22Rv1 (cell line): Measurements from ENCODE around the gene GPRIN2.

Experiments
- H3K27ac ChIP-seq: fragments of 450-650 bp; 2 replicates; pipeline ENCODE4 v1.5.1; 2017
- ZFX ChIP-seq: fragments of 450-650 bp; IDR thresholded peaks from 2 replicates; pipeline ENCODE4 v1.6.1; 2017; ENCODE audit warnings: antibody characterized with exemption, borderline replicate concordance
- TF ChIP-seq, protein P1 (sequence below): fragments of 450-650 bp; IDR thresholded peaks from 2 replicates; pipeline ENCODE4 v1.5.1; 2017; ENCODE audit warnings: mild to moderate bottlenecking

GPRIN2 gene

DNA sequence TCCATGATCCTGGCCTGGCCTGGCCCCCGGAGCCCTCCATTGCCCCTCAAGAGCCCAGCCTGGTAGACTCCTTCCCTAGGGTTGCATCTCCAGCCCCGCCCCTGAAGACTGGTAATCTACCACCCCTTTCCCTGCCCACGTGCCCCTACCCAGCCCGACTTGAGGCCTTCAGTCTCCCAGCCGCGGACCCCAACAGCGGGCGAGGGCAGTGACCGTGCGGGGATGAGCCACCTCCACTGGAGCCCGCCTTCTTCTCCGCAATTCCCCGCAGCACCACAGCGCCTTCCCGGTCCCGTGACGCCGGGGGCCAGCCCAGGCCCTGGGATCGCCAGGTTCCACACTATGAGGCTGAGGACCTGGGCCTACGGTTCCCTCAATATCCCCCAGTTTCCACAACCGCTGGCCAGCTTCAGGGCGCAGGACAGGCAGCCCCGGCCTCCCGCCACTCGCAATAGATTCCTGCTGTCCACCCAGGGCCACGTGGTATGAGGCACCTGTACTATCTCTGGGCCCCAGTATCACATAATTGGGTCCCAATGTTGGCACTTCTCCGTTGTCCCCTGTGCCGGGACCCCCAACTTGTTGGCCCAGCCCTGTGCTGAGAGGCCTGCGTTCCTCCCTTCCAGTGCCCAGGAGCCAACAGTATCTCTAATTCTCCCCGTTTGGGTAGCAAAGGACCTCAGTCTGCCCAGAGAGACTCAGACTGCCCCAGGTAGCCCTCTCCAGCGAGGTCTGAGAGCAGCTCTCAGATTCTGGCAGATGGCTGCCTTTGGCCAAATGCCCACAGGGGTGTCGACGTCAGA lies 1.1 kb upstream of the GPRIN2 start:
- H3K27ac ChIP-seq, result no peak overlapping the region
- no peak for TF ChIP-seq ZFX
- TF ChIP-seq, protein P1, sequence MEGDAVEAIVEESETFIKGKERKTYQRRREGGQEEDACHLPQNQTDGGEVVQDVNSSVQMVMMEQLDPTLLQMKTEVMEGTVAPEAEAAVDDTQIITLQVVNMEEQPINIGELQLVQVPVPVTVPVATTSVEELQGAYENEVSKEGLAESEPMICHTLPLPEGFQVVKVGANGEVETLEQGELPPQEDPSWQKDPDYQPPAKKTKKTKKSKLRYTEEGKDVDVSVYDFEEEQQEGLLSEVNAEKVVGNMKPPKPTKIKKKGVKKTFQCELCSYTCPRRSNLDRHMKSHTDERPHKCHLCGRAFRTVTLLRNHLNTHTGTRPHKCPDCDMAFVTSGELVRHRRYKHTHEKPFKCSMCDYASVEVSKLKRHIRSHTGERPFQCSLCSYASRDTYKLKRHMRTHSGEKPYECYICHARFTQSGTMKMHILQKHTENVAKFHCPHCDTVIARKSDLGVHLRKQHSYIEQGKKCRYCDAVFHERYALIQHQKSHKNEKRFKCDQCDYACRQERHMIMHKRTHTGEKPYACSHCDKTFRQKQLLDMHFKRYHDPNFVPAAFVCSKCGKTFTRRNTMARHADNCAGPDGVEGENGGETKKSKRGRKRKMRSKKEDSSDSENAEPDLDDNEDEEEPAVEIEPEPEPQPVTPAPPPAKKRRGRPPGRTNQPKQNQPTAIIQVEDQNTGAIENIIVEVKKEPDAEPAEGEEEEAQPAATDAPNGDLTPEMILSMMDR, result no peak

DNA sequence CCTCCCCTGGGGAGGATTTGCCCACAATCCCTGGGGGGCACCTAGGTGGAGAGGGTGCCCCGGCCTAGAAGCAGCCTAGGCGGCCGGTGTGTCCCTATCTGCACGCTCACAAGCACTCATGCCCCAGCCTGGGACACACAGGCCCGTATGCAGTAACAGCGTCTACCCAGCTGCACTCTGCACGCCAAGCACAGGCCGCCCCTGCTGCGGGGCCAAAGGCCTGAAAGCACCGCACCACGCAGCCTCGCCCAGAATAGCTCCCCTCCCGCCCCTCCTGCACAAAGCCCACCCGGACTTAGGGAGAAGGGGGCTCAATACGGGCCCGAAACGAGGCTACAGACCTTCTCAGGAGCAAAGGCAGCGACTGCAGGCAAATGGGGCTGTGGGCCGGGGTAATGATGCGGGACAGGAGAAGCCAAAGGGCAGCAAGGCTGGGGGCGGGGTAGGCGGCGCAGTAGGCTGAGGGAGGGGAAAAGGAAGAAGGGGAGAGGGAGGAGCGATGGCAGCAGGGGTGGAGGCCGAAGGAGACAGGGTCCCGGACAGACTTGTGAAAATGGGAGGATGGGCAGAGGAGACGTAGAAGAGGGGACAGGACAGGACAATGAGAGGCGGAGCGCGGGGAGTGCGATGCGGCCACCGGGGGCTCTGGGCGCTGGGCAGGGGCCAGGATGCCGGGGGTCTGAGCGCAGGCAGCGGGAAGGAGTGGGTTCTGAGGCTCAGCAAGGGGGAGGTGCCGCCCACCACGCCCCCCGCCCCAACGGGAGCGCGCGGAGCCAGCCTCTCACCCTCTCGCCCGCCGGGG lies 544 bp downstream of the GPRIN2 start:
- no peak for TF ChIP-seq ZFX
- TF ChIP-seq, protein P1, result no peak
- no peak overlapping the region for H3K27ac ChIP-seq

DNA sequence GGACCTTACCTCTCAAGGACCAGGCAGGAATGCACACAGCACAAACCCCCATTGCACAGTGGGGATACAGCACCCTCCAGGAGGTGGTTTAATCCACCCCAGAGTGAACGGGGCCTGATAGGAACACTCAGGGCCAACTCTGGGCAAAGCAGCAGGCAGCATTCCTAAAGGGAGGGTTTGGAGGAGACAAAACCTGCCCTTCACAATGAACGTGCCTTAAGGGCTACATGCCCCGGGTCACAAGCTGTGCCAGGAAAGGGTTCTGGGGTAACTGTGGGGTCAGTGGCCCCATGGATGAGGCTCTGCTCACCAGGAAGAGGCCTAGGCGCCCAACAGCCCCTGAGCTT lies 1.1 kb downstream of the GPRIN2 start:
- TF ChIP-seq ZFX, result no peak
- TF ChIP-seq, protein P1, result no peak
- no peak overlapping the region for H3K27ac ChIP-seq

DNA sequence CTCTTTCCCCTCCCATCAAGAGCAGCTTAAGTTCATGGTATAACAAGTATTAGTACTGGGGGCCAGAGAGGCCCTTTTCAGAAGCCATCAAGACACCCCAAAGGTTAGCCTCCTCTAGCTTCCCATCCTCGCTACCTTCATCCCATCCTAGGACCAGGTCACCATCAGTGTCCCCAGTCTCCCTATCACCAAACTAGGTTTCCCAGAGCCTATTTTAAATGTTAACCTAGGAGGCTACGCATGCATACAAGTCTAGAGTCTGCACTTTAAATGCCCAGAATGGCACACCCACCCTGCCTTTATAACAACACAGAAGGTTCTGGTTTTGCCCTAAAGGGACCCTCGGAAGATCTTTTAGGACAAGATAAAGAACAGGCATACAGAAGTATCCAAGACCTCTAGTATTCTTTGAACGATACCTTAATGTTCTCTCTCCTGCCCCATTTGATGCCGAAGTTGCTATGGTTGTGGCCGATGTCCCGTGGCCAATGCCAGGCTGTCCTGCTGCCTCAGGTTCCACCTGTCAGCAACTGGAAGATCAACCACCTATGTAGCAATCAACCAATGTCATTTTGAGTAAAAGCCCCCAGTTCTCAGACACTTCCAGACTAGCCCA lies 2.2 kb downstream of the GPRIN2 start:
- no peak for TF ChIP-seq ZFX
- TF ChIP-seq, protein P1, result no peak
- no peak overlapping the region for H3K27ac ChIP-seq

DNA sequence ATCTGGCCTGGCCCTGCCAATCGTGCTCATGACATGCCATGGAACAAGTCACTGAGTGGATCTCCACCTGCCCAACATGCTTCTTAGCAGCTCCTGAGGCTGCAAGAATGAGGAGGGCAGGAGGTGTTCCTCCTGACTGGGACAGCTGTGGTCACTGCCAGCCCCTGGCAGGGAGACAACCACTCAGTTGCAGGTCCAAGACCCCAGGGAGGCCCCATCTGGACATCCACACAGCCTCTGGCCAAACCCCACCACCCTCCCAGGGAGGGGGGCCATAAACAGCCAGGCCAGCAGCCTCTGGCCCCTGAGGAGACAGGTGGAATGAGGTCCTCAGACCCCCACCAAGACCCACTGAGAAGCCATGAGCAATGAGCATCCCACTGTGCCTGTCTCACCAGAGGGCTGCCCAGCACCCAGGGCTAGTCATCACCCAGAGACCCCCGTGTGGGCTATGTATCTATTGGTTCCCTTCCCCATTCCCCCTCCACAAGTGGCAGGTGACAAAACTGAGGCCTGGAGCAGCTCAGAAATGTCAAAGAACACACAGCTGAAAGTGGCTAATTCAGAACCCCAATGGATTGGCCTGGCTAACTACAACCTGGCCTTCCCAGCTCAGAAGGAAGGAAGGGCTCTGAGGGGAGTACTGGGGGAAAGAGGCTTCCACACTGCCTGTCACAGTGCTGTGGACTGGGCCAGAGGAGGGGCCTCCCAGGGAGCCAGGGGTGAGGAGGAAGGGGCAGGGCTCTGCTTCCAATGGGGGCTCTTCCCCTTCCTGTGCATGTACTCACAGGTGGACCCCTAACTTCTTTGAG lies 3.0 kb downstream of the GPRIN2 start:
- no peak overlapping the region for H3K27ac ChIP-seq
- TF ChIP-seq ZFX, result no peak
- TF ChIP-seq, protein P1, result no peak

DNA sequence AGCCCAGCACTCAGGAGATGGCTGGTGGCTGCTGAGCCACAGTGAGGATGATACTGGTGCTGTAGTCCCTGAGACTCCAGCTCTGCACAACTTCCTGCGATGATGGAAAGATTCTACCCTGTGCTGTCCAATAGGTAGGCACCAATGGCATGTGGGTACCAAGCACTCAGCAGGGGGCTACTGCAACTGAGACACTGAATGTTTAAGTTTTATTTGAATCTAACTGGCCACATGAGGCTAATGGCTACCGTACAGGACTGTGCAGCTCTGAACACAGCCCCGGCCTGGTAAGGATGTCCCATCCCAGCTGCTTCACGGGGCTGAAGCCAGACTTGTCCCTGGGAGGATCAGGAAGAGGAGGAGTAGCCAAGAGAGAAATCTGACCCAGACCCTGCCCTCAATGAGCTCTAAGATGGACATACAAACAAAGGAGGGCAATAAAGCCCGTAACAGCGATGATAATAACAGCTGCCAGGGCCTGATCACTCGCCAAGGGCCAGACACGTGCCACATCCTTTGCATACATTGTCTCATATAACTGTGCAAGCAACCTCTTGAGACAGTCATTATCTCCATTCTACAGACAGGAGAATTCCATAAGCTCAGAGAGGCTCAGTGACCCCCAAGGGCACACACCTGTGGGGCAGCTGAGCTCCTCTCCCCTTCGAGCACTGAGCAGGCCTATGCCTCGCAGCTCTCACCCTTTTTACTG lies 3.8 kb downstream of the GPRIN2 start:
- TF ChIP-seq, protein P1, result no peak
- no peak for TF ChIP-seq ZFX

More for the DNA sequence above, 3.8 kb downstream of the GPRIN2 start:
- no peak overlapping the region for H3K27ac ChIP-seq
